GM23338 (cell line): ENCODE results near the gene ERCC3. TPM values are rescaled to one million over a fixed set of nuclear protein-coding genes. Genes with fewer than 3 reads are reported as not detected.
"Not testable (repeated sequence)": the region's sequence is repeated elsewhere in the genome, so short reads cannot be mapped to it uniquely, and the experiment has no call there.

Experiments
- ATAC-seq: fragments of 200-7000 bp; cut with Tn5 transposase; 3 replicates; pipeline ENCODE4 v1.9.1; 2020
- DNase-seq: peaks from one replicate; pipeline ENCODE4 v3.0.0-alpha.2; 2015; ENCODE audit warnings: low spot score
- H2AFZ ChIP-seq: fragments of 200-600 bp; sonication (generic); 2 replicates; pipeline ENCODE4 v1.8.0; 2016; ENCODE audit warnings: antibody characterized with exemption, mild to moderate bottlenecking, moderate library complexity
- H3F3A ChIP-seq: fragments of 200-600 bp; sonication (generic); replicated peaks from 2 replicates; pipeline ENCODE4 v1.8.0; 2017; ENCODE audit warnings: antibody characterized with exemption, mixed run types, low read depth
- H3K27ac ChIP-seq: fragments of 200-600 bp; sonication (generic); 2 replicates; pipeline ENCODE4 v1.6.1; 2016; ENCODE audit warnings: low read depth
- H3K27me3 ChIP-seq: fragments of 200-600 bp; sonication (generic); 2 replicates; pipeline ENCODE4 v1.8.0; 2016; ENCODE audit warnings: mild to moderate bottlenecking, mixed run types, moderate library complexity; ENCODE audit not compliant: insufficient read depth
- H3K36me3 ChIP-seq: fragments of 200-600 bp; sonication (generic); 2 replicates; pipeline ENCODE4 v1.8.0; 2016; ENCODE audit warnings: mild to moderate bottlenecking; ENCODE audit not compliant: insufficient read depth
- H3K4me1 ChIP-seq: fragments of 200-600 bp; sonication (generic); 2 replicates; pipeline ENCODE4 v1.8.0; 2016; ENCODE audit warnings: mild to moderate bottlenecking, moderate library complexity; ENCODE audit not compliant: insufficient read depth
- H3K4me2 ChIP-seq: fragments of 200-600 bp; sonication (generic); 2 replicates; pipeline ENCODE4 v1.7.1; 2017; ENCODE audit warnings: mixed run types
- H3K4me3 ChIP-seq: fragments of 200-600 bp; sonication (generic); 2 replicates; pipeline ENCODE4 v1.6.1; 2016; ENCODE audit warnings: mixed run types
- H3K79me2 ChIP-seq: fragments of 200-600 bp; sonication (generic); replicated peaks from 2 replicates; pipeline ENCODE4 v1.8.0; 2017; ENCODE audit warnings: mild to moderate bottlenecking; ENCODE audit not compliant: insufficient read depth
- H3K9me2 ChIP-seq: fragments of 200-600 bp; sonication (generic); 2 replicates; pipeline ENCODE4 v1.8.0; 2017; ENCODE audit not compliant: insufficient read depth
- H4K20me1 ChIP-seq: fragments of 200-600 bp; sonication (generic); replicated peaks from 2 replicates; pipeline ENCODE4 v1.8.0; 2017; ENCODE audit warnings: mild to moderate bottlenecking; ENCODE audit not compliant: insufficient read depth
- H3K27ac Mint-ChIP-seq: 2 replicates; pipeline ENCODE4 v1.8.0; 2020; ENCODE audit warnings: inconsistent platforms, mild to moderate bottlenecking, moderate library complexity, mixed read lengths
- H3K27me3 Mint-ChIP-seq: 3 replicates; pipeline ENCODE4 v1.8.0; 2022; ENCODE audit warnings: low read depth, mild to moderate bottlenecking, moderate library complexity, mixed read lengths, inconsistent platforms; ENCODE audit not compliant: insufficient read depth, poor library complexity
- H3K36me3 Mint-ChIP-seq: 3 replicates; pipeline ENCODE4 v1.8.0; 2021; ENCODE audit warnings: low read depth, mild to moderate bottlenecking, inconsistent platforms, moderate library complexity, mixed read lengths
- H3K4me1 Mint-ChIP-seq: 3 replicates; pipeline ENCODE4 v1.8.0; 2020; ENCODE audit warnings: mild to moderate bottlenecking, inconsistent platforms, mixed read lengths
- H3K4me3 Mint-ChIP-seq: 3 replicates; pipeline ENCODE4 v1.8.0; 2021; ENCODE audit warnings: moderate library complexity, mild to moderate bottlenecking, inconsistent platforms, mixed read lengths
- H3K9me3 Mint-ChIP-seq: 3 replicates; pipeline ENCODE4 v1.8.0; 2020; ENCODE audit warnings: moderate library complexity, mild to moderate bottlenecking, inconsistent platforms, mixed read lengths
- CREB1 ChIP-seq: fragments of 250-450 bp; sonication (Bioruptor Pico); IDR thresholded peaks from 2 replicates; pipeline ENCODE4 v1.5.0; 2020; ENCODE audit warnings: low read depth, mild to moderate bottlenecking, moderate library complexity
- CTCF ChIP-seq, 2 experiments: fragments of 200-600 bp in 1 of 2; sonication (generic) in 1 of 2; conservative IDR thresholded peaks; 2 replicates each; pipeline versions ENCODE4 v1.5.1 to v1.6.1; 2016 to 2017; ENCODE audit warnings: antibody characterized with exemption in 2 of 2, low read depth in 2 of 2, mild to moderate bottlenecking in 2 of 2, moderate library complexity in 1 of 2
- ETS1 ChIP-seq: IDR thresholded peaks from 2 replicates; pipeline ENCODE4 v1.6.1; 2016; ENCODE audit warnings: antibody characterized with exemption
- EZH2 ChIP-seq: fragments of 200-600 bp; sonication (generic); IDR thresholded peaks from one replicate; pipeline ENCODE4 v1.8.0; 2017; ENCODE audit warnings: antibody characterized with exemption, mild to moderate bottlenecking, low read depth; ENCODE audit not compliant: unreplicated experiment
- EZH2phosphoT487 ChIP-seq: fragments of 200-600 bp; sonication (generic); IDR thresholded peaks from one replicate; pipeline ENCODE4 v1.8.1; 2018; ENCODE audit warnings: antibody characterized with exemption; ENCODE audit not compliant: unreplicated experiment
- JUNB ChIP-seq: IDR thresholded peaks from one replicate; pipeline ENCODE4 v1.6.1; 2016; ENCODE audit warnings: antibody characterized with exemption; ENCODE audit not compliant: unreplicated experiment
- NANOG ChIP-seq: IDR thresholded peaks from 2 replicates; pipeline ENCODE4 v1.6.1; 2016; ENCODE audit warnings: antibody characterized with exemption, borderline replicate concordance
- REST ChIP-seq: IDR thresholded peaks from one replicate; pipeline ENCODE4 v1.6.1; 2018; ENCODE audit warnings: antibody characterized with exemption; ENCODE audit not compliant: unreplicated experiment
- STAT1 ChIP-seq: IDR thresholded peaks from one replicate; pipeline ENCODE4 v1.6.1; 2016; ENCODE audit warnings: antibody characterized with exemption; ENCODE audit not compliant: unreplicated experiment
- polyA plus RNA-seq: library from polyadenylated mRNA; unstranded; fragments of >200 nt; fragmentation: Nextera tagmentation; extraction: Ambion mirVana; gene quantifications from 2 replicates; pipeline ENCODE4 v1.2.1, GENCODE V29; 2016
- total RNA-seq: library from RNA; depleted of rRNA; stranded (reverse); fragments of >200 nt; shearing (Covaris generic); gene quantifications from 2 replicates; pipeline ENCODE4 v1.2.3, GENCODE V29; 2014

ERCC3 gene
- total and polyA plus RNA-seq, 2 experiments from 2014 or later: 35.1 to 62.7 TPM

- no peaks in the 10 kb centered on the region for H3K4me1 ChIP-seq
These were observed 68.6 kb downstream of the ERCC3 start for GRCh38 chr2:127225186-127225960.

GRCh38 chr2:127224135-127224534, 69.8 kb downstream of the ERCC3 start:
- ATAC-seq, H4K20me1 ChIP-seq, H3K9me2 ChIP-seq, H3K4me3 Mint-ChIP-seq, H3K4me1 ChIP-seq, H3K27ac Mint-ChIP-seq, H2AFZ ChIP-seq, H3K9me3 Mint-ChIP-seq, H3K36me3 ChIP-seq, H3K4me3 ChIP-seq, H3K79me2 ChIP-seq, H3F3A ChIP-seq, H3K4me2 ChIP-seq, H3K27ac ChIP-seq, H3K27me3 ChIP-seq, DNase-seq, H3K36me3 Mint-ChIP-seq: not testable (repeated sequence)
- peaks cover 11% of the 10 kb centered on the region for H3K27me3 Mint-ChIP-seq
- peaks cover 20% of the 10 kb centered on the region for H3K4me1 Mint-ChIP-seq

More at GRCh38 chr2:127225186-127225960, 68.6 kb downstream of the ERCC3 start:
- no peaks in the 10 kb centered on the region; the same call in 2 of the 3 replicates for H3K9me3 Mint-ChIP-seq
- Histone ChIP-seq H3K4me3 (no peak overlapping the region), H3K27ac (no peak overlapping the region), H3K36me3 (no peaks in the 10 kb centered on the region), H3K27me3 (peaks cover 9% of the 10 kb centered on the region), H2AFZ (peak overlapping the region; percentile 74; the same call in 1 of the 2 replicates), H4K20me1 (no peaks in the 10 kb centered on the region), H3K4me2 (no peak overlapping the region), H3K9me2 (no peaks in the 10 kb centered on the region), H3K79me2 (no peaks in the 10 kb centered on the region), H3F3A (peaks cover 4% of the 10 kb centered on the region; the same call in 1 of the 2 replicates)
- H3K36me3 Mint-ChIP-seq: no peaks in the 10 kb centered on the region; the same call in 2 of the 3 replicates
- no peak overlapping the region; the same call in 1 of the 2 replicates for H3K27ac Mint-ChIP-seq
- DNase-seq (no peak), ATAC-seq (no peak)
- H3K27me3 Mint-ChIP-seq: peaks cover 6% of the 10 kb centered on the region
- no peak overlapping the region for H3K4me3 Mint-ChIP-seq
- TF ChIP-seq CREB1 (CRISPR knock-in tag) (no peak), JUNB (no peak), ETS1 (no peak), EZH2phosphoT487 (no peak), STAT1 (no peak), NANOG (no peak), EZH2 (no peak), REST (no peak), CTCF (conservative IDR thresholded peaks at IDR 0.05; ENCODE audit: low read depth in 2 of 2) (no peak)
- H3K4me1 Mint-ChIP-seq: peaks cover 20% of the 10 kb centered on the region
